ENCODE results near the gene FOXD4L1.
"Not testable (repeated sequence)": the region's sequence is repeated elsewhere in the genome, so short reads cannot be mapped to it uniquely, and the experiment has no call there.

FOXD4L1 gene

GRCh38 chr2:113498365-113498764 lies at the start of gene FOXD4L1:
Gene FOXD4L1, plus strand, starts transcription at chr2:113498665. Its CDS starts 592 bp downstream, at chr2:113499257.
- DNase-seq (ENCODE audit: low read depth): not testable (repeated sequence)

- DNase-seq (ENCODE audit: low read depth): not testable (repeated sequence)
Observed at GRCh38 chr2:113465770-113466169, 32.7 kb upstream of the FOXD4L1 start.

GRCh38 chr2:113476688-113477368 lies 21.6 kb upstream of the FOXD4L1 start:
- not testable (repeated sequence) for DNase-seq (ENCODE audit: low read depth)

GRCh38 chr2:113496527-113496926 lies 1.9 kb upstream of the FOXD4L1 start:
- DNase-seq (ENCODE audit: low read depth): not testable (repeated sequence)

GRCh38 chr2:113499019-113499885 lies 787 bp downstream of the FOXD4L1 start:
- DNase-seq (ENCODE audit: low read depth): not testable (repeated sequence)

GRCh38 chr2:113499886-113500722 lies 1.6 kb downstream of the FOXD4L1 start:
- not testable (repeated sequence) for DNase-seq (ENCODE audit: low read depth)

GRCh38 chr2:113500723-113501038 lies 2.2 kb downstream of the FOXD4L1 start:
- not testable (repeated sequence) for DNase-seq (ENCODE audit: low read depth)

- DNase-seq (ENCODE audit: low read depth): not testable (repeated sequence)
Observed at GRCh38 chr2:113502216-113503093, 4.0 kb downstream of the FOXD4L1 start.

- DNase-seq (ENCODE audit: low read depth): not testable (repeated sequence)
Observed at GRCh38 chr2:113503094-113504042, 4.9 kb downstream of the FOXD4L1 start.

GRCh38 chr2:113504081-113504480 lies 5.6 kb downstream of the FOXD4L1 start:
- not testable (repeated sequence) for DNase-seq (ENCODE audit: low read depth)

GRCh38 chr2:113507394-113508140 lies 9.1 kb downstream of the FOXD4L1 start:
- not testable (repeated sequence) for DNase-seq (ENCODE audit: low read depth)

GRCh38 chr2:113508187-113508586 lies 9.7 kb downstream of the FOXD4L1 start:
- not testable (repeated sequence) for DNase-seq (ENCODE audit: low read depth)

GRCh38 chr2:113510913-113511312 lies 12.4 kb downstream of the FOXD4L1 start:
- not testable (repeated sequence) for DNase-seq (ENCODE audit: low read depth)

GRCh38 chr2:113511859-113512258 lies 13.4 kb downstream of the FOXD4L1 start:
- not testable (repeated sequence) for DNase-seq (ENCODE audit: low read depth)

- DNase-seq (ENCODE audit: low read depth): not testable (repeated sequence)
Observed at GRCh38 chr2:113515457-113515856, 17.0 kb downstream of the FOXD4L1 start.

GRCh38 chr2:113515995-113516394 lies 17.5 kb downstream of the FOXD4L1 start:
- DNase-seq (ENCODE audit: low read depth): not testable (repeated sequence)

GRCh38 chr2:113517025-113517424 lies 18.6 kb downstream of the FOXD4L1 start:
- DNase-seq (ENCODE audit: low read depth): not testable (repeated sequence)

- not testable (repeated sequence) for DNase-seq (ENCODE audit: low read depth)
Observed at GRCh38 chr2:113520837-113521236, 22.4 kb downstream of the FOXD4L1 start.

GRCh38 chr2:113521492-113521891 lies 23.0 kb downstream of the FOXD4L1 start:
- not testable (repeated sequence) for DNase-seq (ENCODE audit: low read depth)

All from HS-5 (cell line).